LNCaP clone FGC (cell line): Measurements from ENCODE around the gene TOMM5.

Source experiments
- DNase-seq: peaks from one replicate; pipeline ENCODE4 v3.0.0-alpha.2; 2011; ENCODE audit warnings: low read depth
- H3K4me3 ChIP-seq: 2 replicates; pipeline ENCODE4 v1.5.1; 2011; ENCODE audit warnings: mild to moderate bottlenecking, low read depth, low read length, control low read depth
- CTCF ChIP-seq: IDR thresholded peaks from 2 replicates; pipeline ENCODE4 v1.5.1; 2012; ENCODE audit warnings: mild to moderate bottlenecking; ENCODE audit not compliant: control insufficient read depth, insufficient read depth; ENCODE audit errors: extremely low read depth

Gene TOMM5

DNA sequence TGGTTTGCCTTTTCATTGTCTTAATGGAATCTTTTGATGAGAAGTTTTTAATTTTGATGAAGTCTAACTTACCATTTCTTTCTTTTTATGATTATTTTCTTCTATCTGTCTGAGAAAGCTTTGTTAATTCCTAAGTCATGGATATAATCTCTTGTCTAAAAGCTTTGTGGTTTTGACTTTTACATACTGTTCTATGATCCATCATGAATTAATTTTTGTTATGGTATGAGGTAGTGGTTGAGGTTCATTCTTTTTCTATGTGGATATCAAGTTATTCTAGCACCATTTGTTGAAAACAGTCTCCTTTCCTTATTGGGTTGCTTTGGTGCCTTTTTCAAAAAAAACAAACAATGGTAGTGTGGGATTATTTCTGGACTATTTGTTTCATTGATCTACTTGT is 36.6 kb downstream of the TOMM5 start:
- H3K4me3 ChIP-seq: no peak overlapping the region
- no peak for TF ChIP-seq CTCF
- no peak for DNase-seq

- H3K4me3 ChIP-seq: no peak overlapping the region
- DNase-seq: no peak
- no peak for TF ChIP-seq CTCF
Observed at GRCh38 chr9:37554318-37554717, 38.1 kb downstream of the TOMM5 start.

DNA sequence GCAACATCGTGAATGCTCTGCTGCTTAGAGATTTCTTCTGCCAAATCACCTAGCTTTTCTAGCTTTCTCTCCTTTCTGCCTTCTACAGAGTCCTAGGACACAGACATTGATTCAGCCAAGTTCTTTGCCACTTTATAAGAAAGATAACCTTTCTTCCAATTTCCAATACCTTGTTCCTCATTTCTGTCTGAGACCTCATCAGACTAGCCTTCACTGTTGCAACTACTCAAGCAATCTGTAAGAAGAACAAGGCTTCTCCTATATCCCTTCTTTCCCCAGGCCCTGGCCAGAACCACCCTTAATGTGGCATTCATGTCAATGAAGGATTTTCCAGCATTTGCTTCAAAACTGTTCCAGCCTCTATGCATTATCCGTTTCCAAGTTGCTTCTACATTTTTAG is 40.5 kb downstream of the TOMM5 start:
- TF ChIP-seq CTCF: no peak
- no peak overlapping the region for H3K4me3 ChIP-seq
- no peak for DNase-seq

- no peak for DNase-seq
- H3K4me3 ChIP-seq: no peak overlapping the region
- no peak for TF ChIP-seq CTCF
Observed at GRCh38 chr9:37551468-37551867, 40.9 kb downstream of the TOMM5 start.

DNA sequence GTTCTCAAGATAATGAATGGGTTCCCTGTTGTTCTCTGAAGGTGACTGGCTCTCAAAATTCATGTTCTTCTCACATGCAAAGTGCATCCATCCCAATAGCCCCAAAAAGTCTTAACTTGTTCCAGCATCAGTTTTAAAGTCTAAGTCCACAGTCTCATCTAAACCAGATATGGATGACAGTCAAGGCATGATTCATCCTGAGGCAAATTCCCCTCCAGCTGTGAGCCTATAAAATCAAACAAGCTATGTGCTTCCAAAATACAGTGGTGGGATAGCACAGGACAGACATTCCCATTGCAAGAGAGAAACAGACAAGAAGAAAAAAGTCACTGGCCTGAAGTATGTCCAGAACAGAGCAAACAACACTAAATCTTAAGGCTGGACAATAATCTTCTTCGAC is 41.6 kb downstream of the TOMM5 start:
- no peak overlapping the region for H3K4me3 ChIP-seq
- no peak for TF ChIP-seq CTCF
- no peak for DNase-seq

- DNase-seq: no peak
- TF ChIP-seq CTCF: no peak
- H3K4me3 ChIP-seq: no peak overlapping the region
Observed at GRCh38 chr9:37549527-37549926, 42.9 kb downstream of the TOMM5 start.

- H3K4me3 ChIP-seq: no peak overlapping the region
- no peak for DNase-seq
- TF ChIP-seq CTCF: no peak
Observed at GRCh38 chr9:37547328-37547878, 45.0 kb downstream of the TOMM5 start.
